Osteoblast (primary cell): ENCODE results near the gene ADRA2A. TPM values are rescaled to one million over a fixed set of nuclear protein-coding genes. Genes with fewer than 3 reads are reported as not detected.

Source experiments
- DNase-seq: peaks from one replicate; pipeline ENCODE4 v3.0.0; 2011; ENCODE audit warnings: low spot score, mixed read lengths; ENCODE audit not compliant: insufficient read length; ENCODE audit errors: missing footprints
- H2AFZ ChIP-seq: 2 replicates; pipeline ENCODE4 v1.6.0; 2011; ENCODE audit warnings: mild to moderate bottlenecking, low read length
- H3K27ac ChIP-seq: 2 replicates; pipeline ENCODE4 v1.5.1; 2011; ENCODE audit warnings: mild to moderate bottlenecking, low read depth, low read length, moderate library complexity
- H3K27me3 ChIP-seq: 2 replicates; pipeline ENCODE4 v1.6.0; 2012; ENCODE audit warnings: mild to moderate bottlenecking, control low read depth, inconsistent platforms, low read length, moderate library complexity; ENCODE audit not compliant: insufficient read depth
- H3K36me3 ChIP-seq: 2 replicates; pipeline ENCODE4 v1.5.1; 2011; ENCODE audit warnings: mild to moderate bottlenecking, low read length, control low read depth, moderate library complexity; ENCODE audit not compliant: insufficient read depth
- H3K4me1 ChIP-seq: 2 replicates; pipeline ENCODE4 v1.5.1; 2011; ENCODE audit warnings: mild to moderate bottlenecking, low read length, control low read depth, moderate library complexity; ENCODE audit not compliant: insufficient read depth
- H3K4me2 ChIP-seq: 2 replicates; pipeline ENCODE4 v1.6.0; 2011; ENCODE audit warnings: mild to moderate bottlenecking, low read length; ENCODE audit not compliant: insufficient read depth
- H3K4me3 ChIP-seq: fragments of 200-600 bp; sonication (generic); 3 replicates; pipeline ENCODE4 v1.5.1; 2012; ENCODE audit warnings: mild to moderate bottlenecking, low read length, inconsistent platforms; ENCODE audit not compliant: insufficient read depth
- H3K79me2 ChIP-seq: 2 replicates; pipeline ENCODE4 v1.6.0; 2012; ENCODE audit warnings: mild to moderate bottlenecking, low read length, control low read depth, inconsistent platforms; ENCODE audit not compliant: insufficient read depth
- H3K9me3 ChIP-seq: 2 replicates; pipeline ENCODE4 v1.5.1; 2011; ENCODE audit warnings: low read depth, low read length, control low read depth
- H4K20me1 ChIP-seq: 2 replicates; pipeline ENCODE4 v1.6.0; 2012; ENCODE audit warnings: mild to moderate bottlenecking, low read length, control low read depth; ENCODE audit not compliant: insufficient read depth
- CTCF ChIP-seq: IDR thresholded peaks from 2 replicates; pipeline ENCODE4 v1.5.1; 2011; ENCODE audit warnings: mild to moderate bottlenecking, low read depth, low read length, moderate library complexity; ENCODE audit errors: extremely low read depth
- total RNA-seq: library from RNA; depleted of rRNA; stranded (reverse); fragments of >200 nt; gene quantifications from 2 replicates; pipeline ENCODE4 v1.2.3, GENCODE V29; 2012

Gene ADRA2A
- total RNA-seq, 1 donor = 0.72 TPM

GRCh38 chr10:111106081-111106480 lies 29.3 kb downstream of the ADRA2A start:
- no peak overlapping the region for H3K27ac ChIP-seq
- H2AFZ ChIP-seq = no peak overlapping the region
- no peak overlapping the region for H3K4me2 ChIP-seq
- H3K9me3 ChIP-seq = no peaks in the 10 kb centered on the region
- no peaks in the 10 kb centered on the region for H3K27me3 ChIP-seq
- H3K4me3 ChIP-seq = no peak overlapping the region
- H3K4me1 ChIP-seq = no peaks in the 10 kb centered on the region
- no peak for TF ChIP-seq CTCF
- no peaks in the 10 kb centered on the region for H3K36me3 ChIP-seq
- no peaks in the 10 kb centered on the region for H4K20me1 ChIP-seq
- DNase-seq = no peak
- no peaks in the 10 kb centered on the region for H3K79me2 ChIP-seq

GRCh38 chr10:111107023-111107422 lies 30.2 kb downstream of the ADRA2A start:
- Histone ChIP-seq H3K79me2 (no peaks in the 10 kb centered on the region), H3K27me3 (no peaks in the 10 kb centered on the region), H2AFZ (no peak overlapping the region), H4K20me1 (no peaks in the 10 kb centered on the region), H3K4me3 (no peak overlapping the region), H3K36me3 (no peaks in the 10 kb centered on the region), H3K27ac (no peak overlapping the region), H3K9me3 (no peaks in the 10 kb centered on the region), H3K4me2 (no peak overlapping the region), H3K4me1 (no peaks in the 10 kb centered on the region)
- TF ChIP-seq CTCF = no peak
- DNase-seq = no peak

GRCh38 chr10:111107846-111108245 lies 31.0 kb downstream of the ADRA2A start:
- Histone ChIP-seq H3K4me1 (no peaks in the 10 kb centered on the region), H3K4me3 (no peak overlapping the region), H3K79me2 (no peaks in the 10 kb centered on the region), H4K20me1 (no peaks in the 10 kb centered on the region), H3K27ac (no peak overlapping the region), H2AFZ (no peak overlapping the region), H3K4me2 (no peak overlapping the region), H3K9me3 (no peaks in the 10 kb centered on the region), H3K27me3 (no peaks in the 10 kb centered on the region), H3K36me3 (no peaks in the 10 kb centered on the region)
- no peak for TF ChIP-seq CTCF
- DNase-seq = no peak

- DNase-seq = no peak
- Histone ChIP-seq H3K79me2 (no peaks in the 10 kb centered on the region), H3K27me3 (no peaks in the 10 kb centered on the region)
Observed at GRCh38 chr10:111108441-111108840, 31.6 kb downstream of the ADRA2A start.

More at GRCh38 chr10:111108441-111108840, 31.6 kb downstream of the ADRA2A start:
- TF ChIP-seq CTCF = no peak
- Histone ChIP-seq H3K4me2 (no peak overlapping the region), H3K4me3 (no peak overlapping the region), H3K9me3 (no peaks in the 10 kb centered on the region), H4K20me1 (no peaks in the 10 kb centered on the region), H3K27ac (no peak overlapping the region), H3K4me1 (no peaks in the 10 kb centered on the region), H3K36me3 (no peaks in the 10 kb centered on the region), H2AFZ (no peak overlapping the region)
